GM21529 (cell line): ENCODE data around the gene POMP.
A peak's percentile ranks its signal among the peaks of the same experiment; 100 is the strongest.
"Not testable (repeated sequence)": the region's sequence is repeated elsewhere in the genome, so short reads cannot be mapped to it uniquely, and the experiment has no call there.

Experiments used
- ATAC-seq: cut with Tn5 transposase; IDR thresholded peaks from one replicate; pipeline ENCODE4 v1.9.1; 2021; ENCODE audit not compliant: unreplicated experiment

POMP gene

GRCh38 chr13:28637714-28638355, 21.1 kb upstream of the POMP start:
- peak; percentile 43 for ATAC-seq

GRCh38 chr13:28638756-28639155, 20.2 kb upstream of the POMP start:
- ATAC-seq, result no peak

GRCh38 chr13:28640861-28641599, 17.9 kb upstream of the POMP start:
- no peak for ATAC-seq

- ATAC-seq, result peak; percentile 73
Measured at GRCh38 chr13:28641600-28641926, 17.4 kb upstream of the POMP start.

DNA sequence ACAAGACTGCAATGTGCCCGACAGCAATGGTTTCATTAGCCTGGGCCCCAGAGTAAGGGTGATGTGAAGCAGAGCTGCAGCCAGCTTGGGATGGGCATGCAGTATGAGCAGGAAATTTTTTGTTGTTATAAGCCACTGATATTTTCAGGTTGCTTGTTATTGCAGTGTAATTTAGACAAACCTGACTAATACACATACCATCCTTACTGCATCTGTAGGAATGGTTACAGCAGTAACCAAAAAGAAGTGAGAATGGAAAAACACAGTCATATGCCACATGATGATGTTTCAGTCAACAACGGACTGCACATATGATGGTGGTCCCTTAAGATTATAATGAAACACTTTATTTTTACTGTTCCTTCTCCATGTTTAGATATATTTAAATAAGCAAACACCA, 8.6 kb upstream of the POMP start:
- ATAC-seq, result peak; percentile 66

DNA sequence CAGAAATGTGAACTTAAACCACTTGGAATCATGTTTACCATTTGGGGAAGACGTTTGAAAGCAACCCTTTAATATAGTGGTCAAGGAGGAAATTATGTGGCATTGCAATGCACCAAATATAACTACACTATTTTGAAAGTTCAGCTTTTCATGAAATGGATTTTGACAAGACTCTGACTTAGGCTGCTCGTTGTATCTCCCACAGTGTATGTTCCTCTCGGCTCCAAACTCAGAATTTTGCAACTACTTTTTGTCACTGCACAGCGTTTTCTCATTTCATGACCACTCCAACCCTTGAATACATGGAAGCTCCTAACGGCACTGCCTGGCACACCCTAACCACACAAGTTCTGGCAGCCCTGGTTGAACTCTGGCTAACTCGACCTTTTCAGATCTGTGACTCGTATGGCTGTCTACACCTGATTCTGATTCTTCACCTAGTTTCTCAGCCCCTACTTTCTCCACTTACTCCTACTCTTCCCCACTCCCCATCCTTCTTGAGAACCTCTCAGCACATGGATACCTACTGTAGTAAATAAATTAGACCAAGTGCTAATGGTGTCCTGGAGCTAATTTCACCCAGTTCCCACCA, 7.0 kb upstream of the POMP start:
- no peak for ATAC-seq

GRCh38 chr13:28653111-28653510, 5.8 kb upstream of the POMP start:
- no peak for ATAC-seq

GRCh38 chr13:28654276-28654675, 4.7 kb upstream of the POMP start:
- ATAC-seq, result no peak

GRCh38 chr13:28655561-28655960, 3.4 kb upstream of the POMP start:
- ATAC-seq, result no peak

DNA sequence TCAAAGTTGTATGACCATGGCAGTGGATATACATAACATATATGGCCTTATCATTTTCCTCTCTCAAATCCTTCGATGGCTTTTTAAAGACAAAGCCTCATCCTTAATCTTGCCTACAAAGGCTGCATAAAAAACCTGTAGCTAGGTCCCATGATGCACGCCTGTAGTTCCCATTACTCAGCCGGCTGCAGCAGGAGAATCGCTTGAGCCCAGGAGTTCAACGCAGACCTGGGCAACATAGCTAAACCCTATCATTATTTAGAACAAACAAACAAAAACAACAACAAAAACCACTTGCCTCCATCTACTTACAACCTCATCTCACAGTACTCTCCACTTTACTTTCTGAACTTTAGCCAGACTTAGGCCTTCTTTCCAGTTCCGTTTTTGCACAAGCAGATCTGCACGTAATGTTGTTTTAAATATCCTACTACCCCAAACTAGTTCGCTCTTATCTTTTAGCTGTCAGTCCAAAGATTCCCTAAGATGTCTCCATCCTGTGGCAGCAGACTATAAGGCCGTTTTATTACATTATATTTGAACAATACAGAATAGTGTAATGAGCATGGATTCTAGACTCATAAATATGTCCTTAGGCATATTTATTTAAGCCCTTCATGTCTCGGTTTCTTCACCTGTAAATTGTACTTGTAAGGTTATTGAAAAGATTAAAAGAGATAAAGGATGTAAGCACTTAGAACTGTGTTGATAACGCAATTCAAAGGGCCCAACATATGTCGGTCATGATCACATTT, 969 bp upstream of the POMP start:
- peak; percentile 30 for ATAC-seq

DNA sequence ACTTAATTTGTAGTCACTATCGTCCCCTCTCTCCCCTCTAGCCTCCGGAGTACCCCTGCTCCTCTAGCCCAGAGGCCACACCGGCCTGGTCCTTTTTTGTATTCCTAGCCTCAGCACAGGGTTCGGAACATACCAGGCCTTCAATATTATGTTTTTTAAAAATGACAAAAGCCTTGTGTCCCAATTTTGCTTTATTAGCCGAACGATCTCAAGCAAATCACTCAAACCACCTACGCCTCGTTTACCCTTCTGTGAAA, 463 bp upstream of the POMP start:
- ATAC-seq, result no peak

DNA sequence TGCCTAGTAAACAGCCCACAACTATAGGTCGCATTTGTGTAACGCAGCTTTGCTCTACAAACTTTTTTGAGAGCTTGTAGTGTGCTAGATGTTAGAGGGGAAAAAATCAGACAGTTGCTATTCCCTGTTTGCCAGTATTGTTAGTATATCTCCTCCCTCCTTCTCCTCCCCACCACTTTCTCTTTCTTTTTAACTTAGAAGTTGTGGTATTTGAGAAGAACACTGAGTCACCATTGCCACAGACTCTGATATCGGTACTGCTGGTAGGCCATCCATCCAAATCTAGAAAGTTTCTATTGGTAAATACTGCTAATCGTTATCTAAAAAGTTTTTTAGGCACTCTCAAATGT, 666 bp downstream of the POMP start:
- ATAC-seq, result peak; percentile 26

DNA sequence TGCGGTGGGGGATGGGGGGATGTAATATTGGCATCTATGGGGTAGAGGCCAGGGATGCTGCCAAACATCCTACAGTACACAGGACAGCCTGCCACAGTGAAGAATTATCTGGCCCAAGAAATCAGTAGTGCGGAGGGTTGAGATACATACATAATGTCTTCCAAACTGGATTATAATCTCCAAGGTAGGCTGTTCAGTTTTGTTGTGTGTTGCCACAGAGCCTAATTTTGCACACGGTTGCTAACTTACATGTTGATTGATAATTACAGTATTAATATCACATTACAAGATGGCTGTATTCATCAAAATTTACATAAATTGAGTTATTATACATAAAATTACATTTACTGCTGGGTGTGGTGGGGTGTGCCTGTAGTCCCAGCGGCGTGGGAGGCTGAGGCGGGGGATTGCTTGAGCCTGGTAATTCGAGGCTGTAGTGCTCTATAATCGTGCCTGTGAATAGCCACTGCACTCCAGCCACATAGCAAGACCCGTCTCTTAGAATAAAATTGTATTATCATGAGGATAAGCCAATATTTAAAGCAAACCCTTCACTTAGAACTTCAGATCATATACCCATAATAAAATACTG, 8.1 kb downstream of the POMP start:
- ATAC-seq, result no peak

- ATAC-seq, result no peak
Measured at GRCh38 chr13:28671126-28671792, 12.3 kb downstream of the POMP start.

DNA sequence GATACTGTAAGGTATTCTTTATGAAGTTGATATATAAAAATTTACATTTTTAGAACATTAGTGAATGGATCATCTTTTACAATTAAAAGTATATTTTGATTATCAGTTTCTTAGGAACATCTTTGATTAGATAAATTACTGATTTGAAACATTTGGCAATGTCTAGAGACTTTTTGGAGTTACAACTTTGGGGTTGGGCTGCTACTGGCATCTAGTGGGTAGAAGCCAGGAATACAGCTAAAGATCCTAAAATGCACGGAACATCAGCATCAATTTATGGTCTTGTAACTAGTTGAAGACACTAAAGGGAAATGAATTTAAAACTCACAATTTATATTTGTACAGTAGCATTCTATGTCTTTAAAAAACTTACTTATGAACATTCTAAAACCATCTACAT, 19.9 kb downstream of the POMP start:
- ATAC-seq, result no peak

DNA sequence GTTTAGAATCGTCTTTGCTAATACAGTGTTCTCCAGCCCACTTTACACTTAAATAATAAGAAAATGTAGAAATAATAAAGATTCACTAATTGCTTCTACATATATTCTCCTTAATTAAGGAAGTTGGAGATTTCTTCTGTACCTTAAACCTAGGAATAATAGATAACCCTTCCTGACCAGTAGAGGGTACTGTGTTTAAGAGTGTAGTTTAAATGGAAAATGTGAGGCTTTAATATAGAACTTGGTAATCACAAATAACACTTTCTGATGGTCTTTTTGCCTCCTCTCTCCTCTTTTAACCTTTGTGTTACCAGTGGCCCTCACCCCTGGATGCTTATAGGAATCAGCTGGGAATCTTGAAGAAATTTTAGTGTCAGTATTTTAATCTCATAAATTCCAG, 20.7 kb downstream of the POMP start:
- no peak for ATAC-seq

- no peak for ATAC-seq
Measured at GRCh38 chr13:28680541-28680940, 21.6 kb downstream of the POMP start.

- not testable (repeated sequence) for ATAC-seq
Measured at GRCh38 chr13:28683169-28683568, 24.2 kb downstream of the POMP start.

DNA sequence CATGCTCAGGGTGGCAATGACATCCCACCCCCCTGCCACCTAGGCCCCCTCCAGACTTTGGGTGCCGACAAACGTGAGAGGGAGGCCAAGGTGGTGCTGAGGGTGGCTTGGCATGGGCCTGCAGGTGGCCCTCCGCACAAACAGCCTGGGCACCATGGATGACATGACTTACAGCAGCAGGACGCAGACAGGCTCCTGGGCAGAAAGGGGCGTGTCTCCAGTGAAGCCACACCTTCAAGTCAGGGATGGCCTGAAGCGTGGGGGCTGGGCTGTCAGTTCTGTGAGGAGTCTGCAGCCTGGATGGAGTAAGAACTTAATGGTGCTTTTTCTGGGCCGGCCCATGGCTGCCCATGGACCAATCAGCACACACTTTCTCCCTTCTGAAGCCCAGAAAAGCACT, 25.3 kb downstream of the POMP start:
- ATAC-seq, result no peak

DNA sequence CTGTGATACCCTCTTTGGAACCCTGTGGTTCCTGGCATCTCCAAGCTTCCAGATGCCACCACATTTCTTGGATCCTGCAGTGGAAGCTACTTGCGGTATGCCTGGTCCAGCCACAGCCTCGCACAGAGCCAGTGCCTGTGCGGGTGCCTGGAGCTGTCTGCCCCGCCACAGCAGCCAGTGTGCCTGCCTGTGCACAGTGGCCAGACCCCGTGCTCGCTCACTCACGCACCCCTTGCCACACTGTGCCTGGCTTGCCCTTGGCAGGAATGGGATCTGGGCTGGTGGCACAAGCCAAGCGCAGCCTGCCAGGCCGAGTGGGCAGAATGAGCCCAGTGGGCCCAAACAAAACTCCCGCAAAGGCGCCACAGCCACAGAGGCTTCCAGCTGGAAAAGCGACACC, 26.2 kb downstream of the POMP start:
- ATAC-seq, result no peak

GRCh38 chr13:28685892-28686291, 27.0 kb downstream of the POMP start:
- no peak for ATAC-seq
